DMS 273 (cell line): ENCODE data around the gene SMIM35.
"Not testable (repeated sequence)": the region's sequence is repeated elsewhere in the genome, so short reads cannot be mapped to it uniquely, and the experiment has no call there.

Source experiments
- DNase-seq: peaks from one replicate; lab custom pipeline; 2025; ENCODE audit not compliant: unreplicated experiment; lab: John Stamatoyannopoulos, UW

SMIM35 gene

DNA sequence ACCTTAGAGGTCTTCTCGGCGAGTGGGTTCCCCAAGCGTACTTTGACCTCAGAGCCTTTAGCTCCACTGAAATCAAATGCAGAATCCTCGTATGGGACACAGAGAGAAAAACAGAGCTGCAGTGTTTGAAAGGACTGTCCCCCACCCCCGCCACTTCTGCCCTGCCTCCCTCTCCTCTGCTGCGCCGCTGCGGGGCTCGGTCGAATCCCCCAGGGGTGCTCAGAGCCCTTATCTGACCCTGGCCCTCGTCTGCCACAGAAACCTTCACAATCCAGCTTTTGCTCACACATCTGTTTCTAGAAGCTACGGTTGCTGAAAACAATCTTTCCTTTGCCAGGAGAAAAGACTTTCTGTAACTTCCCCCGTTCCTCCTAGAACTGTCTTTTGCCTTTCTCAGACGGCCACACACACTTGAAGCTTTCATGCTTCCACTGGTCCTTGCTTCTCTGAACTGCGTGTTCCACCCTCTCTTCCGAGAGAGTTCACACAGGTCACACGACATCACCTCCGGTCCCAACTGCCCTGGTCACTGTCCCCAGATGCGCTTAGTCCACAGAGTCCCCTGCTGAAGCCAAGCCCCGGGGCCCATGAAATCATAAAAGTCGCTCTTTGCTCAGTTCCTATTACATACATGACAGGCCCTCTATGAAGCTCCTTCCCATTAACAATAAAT lies 3.7 kb downstream of the SMIM35 start:
- no peak for DNase-seq

DNA sequence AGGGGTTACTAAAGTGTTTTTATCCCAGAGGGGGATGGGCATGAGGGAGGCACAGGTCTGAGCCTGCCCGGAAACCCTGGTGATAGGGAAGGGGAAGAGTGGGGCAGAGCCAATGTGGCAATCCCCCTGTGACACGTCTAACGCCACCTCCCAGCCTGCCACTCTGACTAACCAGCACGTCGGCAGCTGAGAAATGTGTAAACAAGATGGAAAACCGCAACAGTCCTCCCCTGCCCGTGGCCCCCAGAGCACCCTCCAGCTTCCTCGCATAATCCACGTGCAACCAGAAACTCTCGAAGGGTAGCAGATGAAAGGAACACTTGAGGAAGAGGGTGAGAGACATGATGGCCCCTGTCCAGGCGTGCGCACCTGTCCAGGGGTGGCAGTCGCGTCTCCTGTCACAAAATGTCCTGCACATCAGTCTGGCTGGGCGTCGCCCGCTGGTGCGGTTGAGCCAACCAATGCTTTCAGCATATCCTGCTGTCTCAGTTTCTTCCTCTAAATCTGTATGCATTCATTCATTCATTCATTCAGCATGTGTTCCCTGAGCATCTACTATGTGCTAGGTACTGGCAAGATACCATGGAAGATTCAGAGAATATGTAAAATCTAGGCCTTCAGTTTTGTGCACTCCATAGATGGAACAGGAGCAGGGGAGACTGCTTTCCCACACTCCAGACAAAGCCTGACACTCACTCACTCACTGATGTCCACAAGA lies 5.4 kb downstream of the SMIM35 start:
- no peak for DNase-seq

DNA sequence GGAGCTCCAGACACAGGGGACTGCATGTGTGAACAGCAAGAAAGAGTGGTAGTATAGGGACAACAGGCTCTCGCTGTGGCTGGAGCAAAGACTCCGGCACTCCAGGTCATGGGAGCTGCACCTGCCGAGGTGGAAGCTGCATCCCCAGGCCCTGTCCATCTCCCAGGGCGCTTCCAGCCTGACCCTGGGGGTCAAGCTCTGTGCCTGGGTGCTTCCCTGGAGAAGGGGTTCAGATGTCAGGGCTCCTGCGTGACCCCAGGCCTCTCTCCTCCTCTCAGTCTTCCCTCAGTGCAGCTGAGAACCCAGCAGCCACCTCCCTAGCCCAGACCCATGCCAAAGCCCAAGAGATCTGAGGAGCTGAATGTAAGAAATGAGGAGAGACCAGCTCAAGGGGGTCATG lies 6.5 kb downstream of the SMIM35 start:
- no peak for DNase-seq

DNA sequence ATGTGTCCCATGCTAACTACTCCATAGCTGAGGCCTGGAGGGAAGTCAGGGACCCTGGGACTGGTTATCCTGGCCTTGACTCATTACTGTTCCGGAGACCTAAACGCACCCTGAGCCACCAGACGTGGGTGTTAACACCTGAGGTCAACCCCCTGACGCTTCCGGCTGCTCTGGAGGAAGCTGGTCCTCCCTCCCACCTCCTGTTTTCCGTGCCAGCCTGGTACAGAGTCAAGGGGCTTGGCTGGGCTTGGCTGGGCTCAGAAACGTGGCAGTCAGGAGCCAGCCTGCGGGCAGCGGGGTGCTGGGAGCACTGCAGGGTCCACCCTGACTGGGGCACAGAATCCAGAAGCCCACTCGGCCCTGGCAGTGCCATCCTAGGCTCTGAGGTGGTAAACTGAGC lies 7.3 kb downstream of the SMIM35 start:
- no peak for DNase-seq

DNA sequence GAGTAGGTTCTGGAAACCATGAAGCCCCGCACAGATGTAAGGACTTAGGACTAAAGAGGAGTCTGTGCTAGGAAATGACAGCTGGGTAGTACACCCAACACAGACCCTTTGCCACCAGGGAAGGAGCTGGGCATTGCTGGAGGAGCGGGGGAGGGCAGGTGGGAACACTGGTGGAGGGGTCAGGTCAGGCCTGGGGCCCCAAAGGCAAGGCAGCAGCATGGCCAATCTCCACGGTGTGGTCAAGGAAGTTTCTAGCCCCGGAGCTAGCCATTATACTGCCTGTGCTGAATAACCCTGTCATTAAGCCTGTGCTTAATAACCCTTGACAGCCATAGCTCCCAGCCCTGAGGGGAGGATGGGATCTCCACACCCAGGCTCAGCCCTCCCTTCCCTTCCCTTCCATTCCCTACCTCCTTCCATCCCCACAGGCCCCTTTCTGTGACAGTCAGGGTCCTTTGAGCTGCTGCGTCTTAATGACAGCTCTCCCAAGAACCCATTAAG lies 7.8 kb downstream of the SMIM35 start:
- DNase-seq, result no peak

DNA sequence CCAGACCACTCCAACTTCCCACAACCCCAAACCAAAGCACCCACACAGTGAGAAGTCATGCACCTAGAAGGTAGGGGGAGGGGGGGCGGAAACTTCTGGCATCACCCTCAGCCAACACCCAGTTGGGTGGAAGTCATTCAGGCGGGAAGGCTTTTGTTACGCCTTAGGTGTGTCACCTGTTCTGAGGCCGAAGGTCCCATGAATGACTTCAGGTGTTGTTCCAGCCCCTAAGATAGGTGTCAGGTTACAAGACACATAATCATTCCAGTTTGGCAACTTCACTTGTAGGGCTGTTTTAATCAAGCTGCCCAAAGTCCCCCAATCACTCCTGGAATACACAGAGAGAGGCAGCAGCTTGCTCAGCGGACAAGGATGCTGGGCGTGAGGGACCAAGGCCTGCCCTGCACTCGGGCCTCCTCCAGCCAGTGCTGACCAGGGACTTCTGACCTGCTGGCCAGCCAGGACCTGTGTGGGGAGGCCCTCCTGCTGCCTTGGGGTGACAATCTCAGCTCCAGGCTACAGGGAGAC lies 9.9 kb downstream of the SMIM35 start, which contains the start of gene TMPRSS4:
Gene TMPRSS4, plus strand, starts transcription at position 325 of the 528 bp plus-strand sequence. CDS start 225 bp downstream, outside the sequence.
- no peak for DNase-seq

DNA sequence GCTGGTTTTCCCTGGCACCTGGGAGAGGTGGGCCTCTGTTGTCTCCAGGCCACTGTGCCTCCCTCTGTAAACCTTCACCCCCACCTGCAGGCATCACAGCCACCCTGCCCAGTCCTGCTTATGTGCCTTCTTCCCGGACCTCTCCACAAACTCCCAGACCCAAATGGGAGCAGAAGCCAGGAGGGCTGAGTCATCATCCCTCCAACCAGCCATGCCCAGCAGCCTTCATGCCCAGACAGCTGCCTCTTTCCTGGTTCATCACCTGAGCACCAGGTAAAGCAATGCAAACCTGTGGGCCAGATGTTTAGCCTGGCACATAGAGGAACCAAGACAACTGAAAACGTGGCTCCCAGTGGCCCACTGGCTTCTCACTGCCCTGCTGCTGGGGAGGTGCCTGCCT lies 12.0 kb downstream of the SMIM35 start:
- DNase-seq, result no peak

DNA sequence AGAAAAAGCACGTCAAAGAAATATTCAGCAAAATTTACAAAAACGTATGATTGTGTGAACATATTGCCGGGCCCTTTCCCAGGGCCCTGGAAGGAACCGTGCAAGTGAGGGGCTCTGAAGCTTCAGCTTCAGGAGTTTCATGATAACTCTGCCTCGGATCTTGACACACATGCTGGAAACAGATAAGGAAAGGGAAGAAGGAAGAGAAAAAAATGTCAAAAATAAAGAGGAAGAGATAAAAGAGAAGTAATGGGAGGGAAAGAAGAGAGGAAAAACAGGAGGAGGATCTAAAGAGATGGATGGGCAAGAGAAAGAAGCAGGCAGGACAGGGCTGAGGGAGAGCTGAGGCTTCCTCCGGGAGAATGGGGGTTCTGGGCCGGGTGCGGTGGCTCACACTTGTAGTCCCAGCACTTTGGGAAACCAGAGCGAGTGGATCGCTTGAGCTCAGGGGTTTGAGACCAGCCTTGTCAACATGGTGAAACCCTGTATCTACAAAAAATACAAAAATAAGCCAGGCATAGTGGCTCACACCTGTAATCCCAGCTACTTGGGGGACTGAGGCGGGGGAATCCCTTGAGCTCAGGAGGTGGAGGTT lies 12.6 kb downstream of the SMIM35 start:
- DNase-seq, result no peak

DNA sequence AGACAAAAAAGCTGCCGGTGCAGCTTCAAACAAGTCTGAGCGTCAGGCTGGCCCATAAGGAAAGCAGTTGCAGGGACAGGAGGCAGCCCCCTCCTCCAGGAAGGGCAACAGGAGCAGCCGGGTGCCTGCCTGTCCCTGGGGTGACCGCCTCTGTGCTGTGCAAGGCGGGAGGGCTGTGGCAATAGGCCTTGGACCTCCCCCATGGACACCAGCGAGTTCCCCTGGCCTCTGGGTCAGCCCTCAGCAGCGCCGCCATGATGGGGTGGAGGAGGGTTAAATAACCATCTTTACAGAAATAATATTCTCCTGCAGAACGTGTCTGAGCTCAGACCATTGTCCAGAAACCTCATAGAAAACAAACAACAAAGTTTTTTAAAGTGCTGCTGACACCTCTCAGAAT lies 13.2 kb downstream of the SMIM35 start:
- DNase-seq, result no peak

DNA sequence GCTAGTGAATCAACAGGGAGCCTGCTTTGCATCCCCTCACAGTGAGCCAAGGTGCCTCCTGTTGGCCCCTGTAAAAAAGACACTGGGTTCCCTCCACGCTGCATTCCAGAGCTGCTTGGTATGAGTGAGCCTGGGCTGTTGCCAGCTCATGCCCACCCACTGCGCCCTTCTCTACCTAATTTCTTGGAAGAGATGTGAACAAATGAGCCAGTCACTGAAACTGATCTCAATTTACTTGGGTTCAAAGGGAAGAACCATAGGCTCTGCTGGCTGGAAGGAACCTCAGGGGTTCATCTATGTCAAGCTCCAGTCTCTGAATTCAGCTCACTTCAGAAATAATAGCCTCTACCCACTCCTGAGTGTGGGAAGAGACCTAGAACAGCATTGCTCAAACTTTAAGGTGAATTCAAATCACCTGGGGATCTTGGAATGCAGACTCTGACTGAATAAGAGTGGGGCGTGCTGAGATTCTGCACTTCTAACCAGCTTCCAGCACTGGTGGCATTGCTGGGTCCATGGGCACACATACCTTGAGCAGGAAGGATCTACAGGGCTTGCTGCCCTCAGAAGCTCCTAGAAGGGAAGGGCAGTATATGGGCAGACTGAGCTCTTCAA lies 15.2 kb downstream of the SMIM35 start:
- no peak for DNase-seq

DNA sequence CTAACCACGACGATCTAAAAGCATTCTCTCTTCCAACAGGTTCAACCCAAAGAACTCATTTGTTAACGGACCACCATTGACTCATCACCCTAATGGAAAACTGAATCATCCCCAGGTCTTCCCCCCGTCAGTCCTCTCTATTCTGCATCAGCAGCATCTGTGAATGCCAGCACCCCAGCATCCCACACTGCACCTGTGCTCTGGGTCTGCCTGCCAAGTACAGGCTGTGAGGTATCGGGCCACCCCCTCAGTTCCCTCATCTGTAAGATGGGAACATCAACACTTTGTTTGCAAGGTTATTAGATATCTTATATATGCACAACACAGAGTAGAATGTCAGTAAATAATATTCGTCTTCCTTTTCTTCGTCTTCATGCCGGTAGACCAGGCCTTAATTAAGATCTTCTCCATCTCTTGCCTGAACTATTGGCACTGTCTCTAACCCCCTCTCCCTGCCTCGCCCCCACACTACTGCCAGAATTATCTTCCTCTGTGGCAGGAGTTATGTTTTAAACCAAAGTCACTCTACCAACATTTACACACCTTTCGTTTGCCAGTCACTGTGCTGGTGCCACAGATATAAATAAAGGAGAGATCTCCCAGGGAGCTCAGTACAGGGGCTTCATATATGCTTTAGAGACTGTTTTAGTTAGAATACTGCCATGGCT lies 17.7 kb downstream of the SMIM35 start:
- DNase-seq, result no peak

DNA sequence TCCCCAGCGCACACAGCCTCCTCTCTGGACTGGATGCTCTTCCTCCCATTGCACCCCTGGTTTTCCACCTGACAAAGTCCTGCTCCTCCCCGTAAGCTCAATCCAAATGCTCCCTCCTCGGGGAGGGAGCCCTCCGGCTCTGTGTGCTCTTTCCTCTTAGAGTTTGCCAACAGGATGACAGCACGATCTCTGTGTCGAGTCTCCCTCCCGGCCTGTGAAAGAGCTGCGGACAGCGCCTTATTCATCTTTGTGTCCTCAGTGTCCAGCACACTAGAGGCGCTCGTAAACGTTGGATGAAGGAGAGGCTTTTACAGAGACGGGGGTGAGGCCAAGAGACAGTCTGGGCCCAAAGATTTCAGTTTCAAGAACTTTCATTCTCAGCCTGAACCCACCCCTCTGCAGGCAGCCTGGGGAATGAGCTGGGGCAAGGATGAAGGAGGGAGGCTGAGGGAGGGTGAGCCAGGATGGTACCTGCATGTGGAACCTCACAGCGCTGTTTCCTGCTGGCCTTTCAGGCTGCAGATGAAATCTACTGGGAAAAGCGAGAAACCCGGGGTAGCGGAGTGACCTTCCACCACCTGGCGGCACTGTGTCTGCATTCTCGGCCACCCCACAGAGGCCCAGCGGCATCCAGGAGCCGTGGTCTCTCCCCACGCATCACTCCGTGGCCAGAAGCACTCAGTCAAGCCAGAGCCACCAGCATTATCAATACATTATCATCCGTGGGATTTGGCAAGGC lies 18.4 kb downstream of the SMIM35 start:
- no peak for DNase-seq

DNA sequence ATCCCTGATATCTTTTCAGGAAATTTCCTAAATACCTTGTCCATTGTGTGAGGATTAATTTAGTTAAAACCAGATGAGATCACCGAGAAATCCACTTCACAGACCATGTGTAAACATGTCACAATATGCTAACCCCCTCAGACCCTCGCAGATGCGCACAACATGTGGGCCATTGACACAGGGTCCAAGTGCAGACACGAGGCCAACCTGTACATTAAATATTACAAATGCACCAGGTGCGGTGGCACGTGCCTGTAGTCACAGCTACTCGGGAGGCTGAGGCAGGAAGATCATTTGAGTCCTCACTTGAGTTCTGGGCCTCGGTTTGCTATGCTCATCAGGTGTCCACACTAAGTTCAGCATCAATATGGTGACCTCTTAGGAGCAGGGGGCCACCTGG lies 19.8 kb downstream of the SMIM35 start:
- no peak for DNase-seq

DNA sequence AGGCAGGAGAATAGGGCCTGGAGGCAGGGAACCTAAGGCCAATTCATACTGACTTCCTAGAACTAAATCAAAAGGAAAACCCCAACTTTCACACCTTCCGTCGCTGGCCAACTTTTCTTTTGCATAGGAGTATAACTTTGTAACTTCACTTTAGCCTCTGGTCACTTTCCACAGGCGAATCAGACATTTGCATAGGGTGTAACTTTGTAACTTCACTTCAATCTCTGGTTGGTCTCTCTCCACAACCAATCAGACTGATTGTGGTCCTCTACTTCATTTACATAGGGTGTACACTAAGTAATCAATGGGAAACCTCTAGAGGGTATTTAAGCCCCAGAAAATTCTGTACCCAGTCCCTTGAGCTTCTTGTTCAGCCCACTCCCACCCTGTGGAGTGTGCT lies 21.4 kb downstream of the SMIM35 start:
- no peak for DNase-seq

DNA sequence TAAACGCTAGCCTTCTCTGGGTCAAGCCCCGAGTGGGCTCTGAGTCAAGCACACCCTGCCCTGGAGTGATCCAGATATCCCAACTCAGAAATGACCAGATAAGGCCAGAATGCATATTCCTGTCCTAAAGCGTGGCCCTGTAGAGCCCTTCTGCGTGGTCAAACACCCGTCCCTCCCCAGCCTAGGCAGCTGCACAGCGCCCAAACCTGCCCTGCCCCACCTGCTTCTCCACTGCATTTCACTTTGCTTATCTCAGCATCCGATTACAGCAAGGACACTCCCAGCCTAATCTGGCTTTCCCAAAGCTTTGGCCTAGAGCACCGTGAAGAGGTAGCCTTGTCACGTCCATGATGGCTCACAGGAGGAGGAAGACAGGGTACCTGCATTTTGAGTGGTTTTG lies 21.8 kb downstream of the SMIM35 start:
- DNase-seq, result no peak

DNA sequence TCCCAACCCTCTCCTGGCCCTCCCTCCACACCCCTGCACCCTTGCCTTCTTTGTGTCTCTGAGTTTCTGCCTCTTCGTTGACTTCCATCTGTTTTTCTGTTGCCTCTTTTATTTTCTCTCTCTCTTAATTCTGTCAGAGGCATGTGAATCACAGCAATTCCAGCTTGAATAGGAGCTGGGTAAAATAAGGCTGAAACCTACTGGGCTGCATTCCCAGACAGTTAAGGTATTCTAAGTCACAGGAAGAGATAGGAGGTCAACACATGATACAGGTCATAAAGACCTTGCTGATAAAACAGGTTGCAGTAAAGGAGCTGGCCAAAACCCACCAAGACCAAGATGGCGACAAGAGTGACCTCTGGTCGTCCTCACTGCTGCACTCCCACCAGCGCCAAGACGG lies 24.1 kb downstream of the SMIM35 start:
- not testable (repeated sequence) for DNase-seq

DNA sequence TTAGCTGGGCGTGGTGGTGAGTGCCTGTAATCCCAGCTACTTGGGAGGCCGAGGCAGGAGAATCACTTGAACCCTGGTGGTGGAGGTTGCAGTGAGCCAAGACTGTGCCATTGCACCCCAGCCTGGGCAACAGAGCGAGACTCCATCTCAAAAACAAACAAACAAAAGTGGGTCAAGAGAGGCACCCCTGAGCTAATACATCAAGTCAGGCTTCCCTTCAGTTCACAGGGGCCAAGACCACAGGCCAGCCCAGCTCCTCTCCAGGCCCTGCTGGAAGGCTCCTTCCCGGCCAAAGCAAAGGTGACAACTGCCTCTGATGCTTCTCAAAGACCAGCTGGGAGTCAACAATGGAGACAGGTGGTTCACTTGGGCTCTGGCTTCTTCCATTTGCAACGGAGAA lies 24.6 kb downstream of the SMIM35 start:
- DNase-seq, result not testable (repeated sequence)

DNA sequence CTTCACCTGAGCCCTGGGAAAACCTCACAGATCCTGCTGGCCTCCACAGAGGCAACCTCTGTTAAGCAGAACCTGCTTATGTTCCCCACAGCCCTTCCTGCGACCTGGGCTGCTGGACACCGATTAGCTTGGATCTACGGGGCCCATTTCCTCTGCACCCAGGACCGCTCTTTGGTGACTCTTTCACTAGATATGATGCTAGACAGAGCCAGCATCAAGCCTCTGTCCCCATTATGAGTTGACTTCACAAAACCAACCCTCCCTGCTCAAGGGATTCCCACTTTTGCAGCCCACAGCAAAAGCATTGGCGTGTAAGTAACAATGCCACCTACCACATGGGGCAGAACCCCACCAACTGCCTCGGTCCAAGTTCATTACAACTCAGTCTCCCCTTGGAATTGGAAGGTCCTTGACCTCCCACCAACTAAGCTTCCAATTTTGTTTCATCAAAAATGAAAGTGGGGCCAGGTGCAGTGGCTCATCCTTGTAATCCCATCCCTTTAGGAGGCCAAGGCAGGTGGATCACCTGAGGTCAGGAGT lies 25.1 kb downstream of the SMIM35 start:
- DNase-seq, result no peak

DNA sequence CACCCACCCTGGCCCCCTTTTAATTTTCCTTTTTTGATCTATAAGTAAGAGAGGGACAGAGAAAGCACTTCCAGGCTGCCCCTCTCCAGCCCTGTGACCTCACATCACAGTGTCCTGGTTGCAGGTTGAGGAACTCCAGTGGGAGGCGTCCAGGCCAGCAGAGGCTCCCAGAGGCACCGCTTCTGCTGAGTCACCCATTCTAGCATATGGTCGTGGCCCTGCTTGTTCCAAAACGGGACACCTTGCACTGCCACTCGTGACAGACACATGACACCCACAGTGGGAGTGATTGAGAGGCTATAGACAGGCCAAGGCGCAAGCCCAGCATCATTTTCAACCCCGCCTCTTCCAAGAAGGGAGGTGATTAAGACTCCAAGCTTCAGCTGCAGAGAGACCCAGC lies 25.9 kb downstream of the SMIM35 start:
- no peak for DNase-seq

DNA sequence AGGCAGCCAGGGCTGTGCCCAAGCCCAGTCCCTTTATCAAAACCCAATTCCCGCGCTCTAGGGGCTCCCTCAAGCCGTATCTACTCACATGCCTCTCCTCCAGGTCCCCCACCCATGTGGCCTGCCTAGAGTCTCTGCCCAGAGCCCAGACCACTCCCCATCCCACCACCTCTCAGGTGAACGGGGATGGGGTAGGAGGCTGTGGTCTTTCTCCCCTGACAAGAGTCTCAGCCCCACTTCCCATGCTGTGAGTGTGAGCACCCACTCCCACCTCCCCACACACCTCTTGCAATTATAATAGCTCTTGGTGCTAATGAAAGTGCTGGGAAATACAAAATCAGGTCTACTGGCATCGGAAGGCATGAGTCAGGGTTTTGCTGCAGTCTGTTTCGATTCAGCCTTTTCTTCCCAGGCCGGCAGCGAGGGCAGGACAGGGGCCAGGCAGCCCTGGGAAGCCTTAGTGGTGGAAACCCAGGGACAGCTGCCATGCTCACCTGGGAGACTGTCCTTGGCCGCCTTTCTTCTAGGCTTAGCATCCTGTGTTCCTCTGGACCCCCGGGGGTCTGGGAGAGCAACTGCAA lies 26.6 kb downstream of the SMIM35 start:
- DNase-seq, result no peak
